ENCODE results near the gene LSR. TPM values are rescaled to one million over a fixed set of nuclear protein-coding genes. Genes with fewer than 3 reads are reported as not detected.
"Not testable (repeated sequence)": the region's sequence is repeated elsewhere in the genome, so short reads cannot be mapped to it uniquely, and the experiment has no call there.

The LSR gene
- total RNA-seq, 2 experiments from 2014 or later = 3.5 to 3.6 TPM

GRCh38 chr19:35211545-35212230 lies 37.1 kb upstream of the LSR start:
- H3K9me3 Mint-ChIP-seq = peaks cover 8% of the 10 kb centered on the region
- peaks cover 16% of the 10 kb centered on the region for H3K36me3 Mint-ChIP-seq (ENCODE audit: low read depth)
- no peaks in the 10 kb centered on the region for H3K27me3 Mint-ChIP-seq
- H3K27ac Mint-ChIP-seq = peak overlapping the region; percentile 99
- peaks cover 87% of the 10 kb centered on the region for H3K4me1 Mint-ChIP-seq
- peak overlapping the region; percentile 53 for H3K4me3 Mint-ChIP-seq
- ChIA-PET POLR2A (interaction anchor here (0.6 kb wide), 1 partner anchor 11 kb away, joined by 3 read pairs; no protein-coding TSS in a partner anchor), CTCF (interaction anchor here (1.6 to 1.9 kb wide), 2 partner anchors 70 to 76 kb away, joined by 4 to 5 read pairs; no protein-coding TSS in a partner anchor)
- peak; percentile 89 for DNase-seq

DNA sequence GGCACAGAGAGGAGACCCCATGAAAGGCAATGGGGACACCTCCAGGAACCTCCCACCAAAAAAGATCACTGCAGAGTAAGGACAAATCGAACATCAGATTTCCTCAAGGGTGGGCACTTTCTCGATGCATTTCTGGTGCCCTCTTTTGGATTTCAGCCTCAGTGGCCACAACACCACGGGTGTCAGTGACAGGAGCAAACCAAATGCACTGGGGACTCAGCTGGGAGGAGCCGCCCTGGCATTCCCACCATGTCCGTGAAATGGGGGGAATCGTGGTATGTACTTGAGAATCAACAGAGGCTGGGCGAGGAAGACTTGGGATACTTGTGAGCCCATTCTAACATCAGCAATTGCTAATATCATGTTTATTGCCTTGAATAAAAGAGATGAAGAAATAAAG lies 36.6 kb upstream of the LSR start:
- ChIA-PET CTCF (interaction anchor here (1.6 to 1.9 kb wide), 2 partner anchors 71 to 76 kb away, joined by 4 to 5 read pairs; no protein-coding TSS in a partner anchor), POLR2A (no interaction called here)
- DNase-seq = no peak

GRCh38 chr19:35213663-35214632 lies 34.9 kb upstream of the LSR start:
- no peaks in the 10 kb centered on the region for H3K27me3 Mint-ChIP-seq
- peaks cover 14% of the 10 kb centered on the region for H3K36me3 Mint-ChIP-seq (ENCODE audit: low read depth)
- POLR2A ChIA-PET = no interaction called here
- H3K27ac Mint-ChIP-seq = peak overlapping the region; percentile 99
- H3K4me1 Mint-ChIP-seq = peaks cover 75% of the 10 kb centered on the region
- CTCF ChIA-PET = interaction anchor here (0.9 to 1.2 kb wide), 4 partner anchors 9 to 73 kb away, joined by 3 read pairs; no protein-coding TSS in a partner anchor
- H3K4me3 Mint-ChIP-seq = peak overlapping the region; percentile 16
- peak; percentile 87 for DNase-seq
- peaks cover 10% of the 10 kb centered on the region for H3K9me3 Mint-ChIP-seq

More for the DNA sequence above, 36.6 kb upstream of the LSR start:
- Mint-ChIP-seq H3K27ac (peak overlapping the region; percentile 99), H3K4me1 (peaks cover 86% of the 10 kb centered on the region), H3K36me3 (ENCODE audit: low read depth) (peaks cover 19% of the 10 kb centered on the region), H3K9me3 (peaks cover 10% of the 10 kb centered on the region), H3K4me3 (peak overlapping the region; percentile 53), H3K27me3 (no peaks in the 10 kb centered on the region)

- H3K36me3 Mint-ChIP-seq (ENCODE audit: low read depth) = peaks cover 13% of the 10 kb centered on the region
- H3K27ac Mint-ChIP-seq = peak overlapping the region; percentile 99
- ChIA-PET CTCF (interaction anchor here (1.1 kb wide), 2 partner anchors 8 to 74 kb away, joined by 3 read pairs; no protein-coding TSS in a partner anchor), POLR2A (no interaction called here)
- H3K27me3 Mint-ChIP-seq = no peaks in the 10 kb centered on the region
- peaks cover 13% of the 10 kb centered on the region for H3K9me3 Mint-ChIP-seq
- H3K4me1 Mint-ChIP-seq = peaks cover 70% of the 10 kb centered on the region
- H3K4me3 Mint-ChIP-seq = no peak overlapping the region
- no peak for DNase-seq
These were observed 33.9 kb upstream of the LSR start for GRCh38 chr19:35214766-35215422.

GRCh38 chr19:35216016-35216832 lies 32.6 kb upstream of the LSR start:
- ChIA-PET POLR2A (no interaction called here), CTCF (interaction anchor here (0.7 to 1.9 kb wide), 5 partner anchors 10 to 75 kb away, joined by 3 to 13 read pairs (median 3); partner anchors contain the start of gene FXYD7)
- H3K27ac Mint-ChIP-seq = peak overlapping the region; percentile 74
- H3K36me3 Mint-ChIP-seq (ENCODE audit: low read depth) = peaks cover 16% of the 10 kb centered on the region
- no peak for DNase-seq
- no peak overlapping the region for H3K4me3 Mint-ChIP-seq
- peaks cover 67% of the 10 kb centered on the region for H3K4me1 Mint-ChIP-seq
- H3K9me3 Mint-ChIP-seq = peaks cover 19% of the 10 kb centered on the region
- H3K27me3 Mint-ChIP-seq = no peaks in the 10 kb centered on the region

- H3K4me1 Mint-ChIP-seq = peaks cover 60% of the 10 kb centered on the region
- H3K4me3 Mint-ChIP-seq = no peak overlapping the region
- peak overlapping the region; percentile 33 for H3K27ac Mint-ChIP-seq
- CTCF ChIA-PET = interaction anchor here (0.6 to 1.9 kb wide), 6 partner anchors 9 to 75 kb away, joined by 3 to 13 read pairs (median 3); partner anchors contain the start of gene FXYD7
- peaks cover 19% of the 10 kb centered on the region for H3K9me3 Mint-ChIP-seq
- H3K27me3 Mint-ChIP-seq = no peaks in the 10 kb centered on the region
- peaks cover 15% of the 10 kb centered on the region for H3K36me3 Mint-ChIP-seq (ENCODE audit: low read depth)
- DNase-seq = peak; percentile 69
- POLR2A ChIA-PET = interaction anchor here (0.6 kb wide), 1 partner anchor 16 kb away, joined by 3 read pairs; no protein-coding TSS in a partner anchor
These were observed 31.8 kb upstream of the LSR start for GRCh38 chr19:35216833-35217648.

GRCh38 chr19:35217649-35217990 lies 31.2 kb upstream of the LSR start:
- Mint-ChIP-seq H3K4me3 (no peak overlapping the region), H3K27ac (peak overlapping the region; percentile 33)

DNA sequence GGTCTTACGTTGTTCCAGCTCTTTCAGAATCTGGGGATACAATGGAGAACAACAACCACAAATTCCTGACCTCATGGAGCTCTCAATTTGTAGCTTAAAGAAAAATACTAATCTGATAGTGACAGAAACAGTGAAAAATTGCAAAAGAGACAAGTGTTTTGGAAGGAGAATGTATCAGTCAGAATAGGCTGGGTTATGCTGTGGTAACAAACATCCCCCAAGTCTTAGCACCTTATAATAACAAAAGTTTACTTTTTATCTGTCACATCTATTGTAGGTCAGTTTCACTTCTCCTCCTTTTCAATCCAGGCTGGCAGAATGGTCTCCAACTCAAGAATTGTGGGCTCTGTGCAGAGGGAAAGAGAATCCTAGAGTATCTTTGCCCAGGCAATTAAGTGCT lies 29.8 kb upstream of the LSR start:
- Mint-ChIP-seq H3K4me3 (no peak overlapping the region), H3K27me3 (no peaks in the 10 kb centered on the region), H3K4me1 (peaks cover 49% of the 10 kb centered on the region), H3K9me3 (peaks cover 19% of the 10 kb centered on the region), H3K27ac (no peak overlapping the region), H3K36me3 (ENCODE audit: low read depth) (peaks cover 13% of the 10 kb centered on the region)
- DNase-seq = no peak
- ChIA-PET POLR2A (no interaction called here), CTCF (no interaction called here)

More at GRCh38 chr19:35217649-35217990, 31.2 kb upstream of the LSR start:
- Mint-ChIP-seq H3K4me1 (peaks cover 54% of the 10 kb centered on the region), H3K9me3 (peaks cover 19% of the 10 kb centered on the region), H3K36me3 (ENCODE audit: low read depth) (peaks cover 13% of the 10 kb centered on the region), H3K27me3 (no peaks in the 10 kb centered on the region)
- POLR2A ChIA-PET = interaction anchor here (0.6 kb wide), 1 partner anchor 15 kb away, joined by 3 read pairs; no protein-coding TSS in a partner anchor
- CTCF ChIA-PET = interaction anchor here (1.3 to 1.9 kb wide), 2 partner anchors 8 to 76 kb away, joined by 5 to 13 read pairs; no protein-coding TSS in a partner anchor
- DNase-seq = no peak

GRCh38 chr19:35220315-35220921 lies 28.4 kb upstream of the LSR start:
- Mint-ChIP-seq H3K9me3 (peaks cover 19% of the 10 kb centered on the region), H3K27me3 (no peaks in the 10 kb centered on the region), H3K27ac (peak overlapping the region; percentile 63), H3K36me3 (ENCODE audit: low read depth) (peaks cover 13% of the 10 kb centered on the region), H3K4me3 (no peak overlapping the region), H3K4me1 (peaks cover 42% of the 10 kb centered on the region)
- no peak for DNase-seq
- ChIA-PET CTCF (no interaction called here), POLR2A (no interaction called here)

- H3K4me3 Mint-ChIP-seq, CTCF ChIA-PET, DNase-seq, POLR2A ChIA-PET, H3K27me3 Mint-ChIP-seq: not testable (repeated sequence)
- H3K36me3 Mint-ChIP-seq (ENCODE audit: low read depth) = peaks cover 13% of the 10 kb centered on the region
- H3K9me3 Mint-ChIP-seq = peaks cover 19% of the 10 kb centered on the region
- peak overlapping the region; percentile 63 for H3K27ac Mint-ChIP-seq
- peaks cover 45% of the 10 kb centered on the region for H3K4me1 Mint-ChIP-seq
These were observed 27.7 kb upstream of the LSR start for GRCh38 chr19:35220973-35221590.

Data from activated CD4-positive, alpha-beta T cell treated with anti-CD3 and anti-CD28 coated beads, Interleukin-2, amount 10 ng/mL, durations not matched to agents 7 days and 5 days (primary cell).